Glutamatergic neuron (in vitro differentiated cells): Measurements from ENCODE around the gene GPR22. TPM values are rescaled to one million over a fixed set of nuclear protein-coding genes. Genes with fewer than 3 reads are reported as not detected.

Experiments
- DNase-seq: peaks from one replicate; pipeline ENCODE4 v3.0.0; 2022
- H3K27ac Mint-ChIP-seq: one replicate; pipeline ENCODE4 v1.8.0; 2020; ENCODE audit warnings: mild to moderate bottlenecking, mixed read lengths, inconsistent platforms; ENCODE audit not compliant: unreplicated experiment
- H3K27me3 Mint-ChIP-seq: one replicate; pipeline ENCODE4 v1.8.0; 2020; ENCODE audit warnings: mild to moderate bottlenecking, moderate library complexity, mixed read lengths, inconsistent platforms; ENCODE audit not compliant: unreplicated experiment
- H3K36me3 Mint-ChIP-seq: one replicate; pipeline ENCODE4 v1.8.0; 2020; ENCODE audit warnings: mild to moderate bottlenecking, mixed read lengths, inconsistent platforms; ENCODE audit not compliant: unreplicated experiment
- H3K4me1 Mint-ChIP-seq: one replicate; pipeline ENCODE4 v1.8.0; 2020; ENCODE audit warnings: mild to moderate bottlenecking, low read depth, mixed read lengths, inconsistent platforms; ENCODE audit not compliant: unreplicated experiment
- H3K4me3 Mint-ChIP-seq: one replicate; pipeline ENCODE4 v1.8.0; 2020; ENCODE audit warnings: mild to moderate bottlenecking, mixed read lengths, inconsistent platforms; ENCODE audit not compliant: unreplicated experiment
- H3K9me3 Mint-ChIP-seq: one replicate; pipeline ENCODE4 v1.8.0; 2020; ENCODE audit warnings: mild to moderate bottlenecking, moderate library complexity, mixed read lengths, inconsistent platforms; ENCODE audit not compliant: unreplicated experiment
- CTCF ChIP-seq: fragments of 200-600 bp; sonication (generic); IDR thresholded peaks from one replicate; pipeline ENCODE4 v1.5.0; 2021; ENCODE audit not compliant: partially characterized antibody, unreplicated experiment
- total RNA-seq: library from RNA; stranded (reverse); fragmentation: NEBNext Ultra II Directional; extraction: Animal tissue kit (Norgen Biotek cat#: 25700); gene quantifications from one replicate; pipeline ENCODE4 v1.2.1, GENCODE V29; 2021; ENCODE audit not compliant: unreplicated experiment

Gene GPR22
- total RNA-seq, 1 donor from 2014 or later: not detected

GRCh38 chr7:107464666-107465226 lies 5.1 kb upstream of the GPR22 start:
- Mint-ChIP-seq H3K27me3 (peaks cover 1% of the 10 kb centered on the region), H3K36me3 (no peaks in the 10 kb centered on the region), H3K27ac (no peak overlapping the region), H3K4me3 (no peak overlapping the region), H3K4me1 (peaks cover 6% of the 10 kb centered on the region), H3K9me3 (peaks cover 2% of the 10 kb centered on the region)
- DNase-seq: no peak
- TF ChIP-seq CTCF: no peak

- Mint-ChIP-seq H3K36me3 (no peaks in the 10 kb centered on the region), H3K9me3 (peaks cover 2% of the 10 kb centered on the region)
Observed at GRCh38 chr7:107467972-107468371, 1.9 kb upstream of the GPR22 start.

GRCh38 chr7:107468824-107469223 lies 1.0 kb upstream of the GPR22 start:
- no peaks in the 10 kb centered on the region for H3K36me3 Mint-ChIP-seq
- H3K4me3 Mint-ChIP-seq: no peak overlapping the region
- no peak overlapping the region for H3K27ac Mint-ChIP-seq
- H3K4me1 Mint-ChIP-seq: peaks cover 6% of the 10 kb centered on the region
- no peak for TF ChIP-seq CTCF
- peaks cover 2% of the 10 kb centered on the region for H3K9me3 Mint-ChIP-seq
- no peak for DNase-seq
- peaks cover 1% of the 10 kb centered on the region for H3K27me3 Mint-ChIP-seq

More at GRCh38 chr7:107467972-107468371, 1.9 kb upstream of the GPR22 start:
- DNase-seq: no peak
- Mint-ChIP-seq H3K4me3 (no peak overlapping the region), H3K4me1 (peaks cover 6% of the 10 kb centered on the region), H3K27me3 (peaks cover 1% of the 10 kb centered on the region), H3K27ac (no peak overlapping the region)
- TF ChIP-seq CTCF: no peak

GRCh38 chr7:107471292-107472070 lies 1.6 kb downstream of the GPR22 start:
- Mint-ChIP-seq H3K27ac (no peak overlapping the region), H3K9me3 (peaks cover 2% of the 10 kb centered on the region), H3K4me3 (no peak overlapping the region), H3K27me3 (no peaks in the 10 kb centered on the region), H3K4me1 (peaks cover 16% of the 10 kb centered on the region), H3K36me3 (no peaks in the 10 kb centered on the region)
- TF ChIP-seq CTCF: no peak
- no peak for DNase-seq

GRCh38 chr7:107472116-107472515 lies 2.3 kb downstream of the GPR22 start:
- Mint-ChIP-seq H3K27ac (no peak overlapping the region), H3K4me1 (peaks cover 16% of the 10 kb centered on the region), H3K4me3 (no peak overlapping the region), H3K27me3 (no peaks in the 10 kb centered on the region), H3K36me3 (no peaks in the 10 kb centered on the region), H3K9me3 (peaks cover 2% of the 10 kb centered on the region)
- no peak for TF ChIP-seq CTCF
- DNase-seq: no peak
